Adrenal gland (tissue), 12 donors: ENCODE data around the gene MATN3. TPM values are rescaled to one million over a fixed set of nuclear protein-coding genes. Genes with fewer than 3 reads are reported as not detected.

Source experiments
- DNase-seq, 7 donors: peaks; one replicate each; pipeline ENCODE4 v3.0.0-alpha.2; 2019 to 2020
- H3K27ac ChIP-seq, 5 donors: fragments of 200-600 bp; sonication (generic) in 4 of 5; 1 replicate in 3 of 5; 2 replicates in 2 of 5; pipeline versions ENCODE4 v1.5.1 to v1.8.0; 2016 to 2020; ENCODE audit warnings: mild to moderate bottlenecking in 1 of 5
- H3K27me3 ChIP-seq: fragments of 200-600 bp; 2 replicates; pipeline ENCODE4 v1.8.0; 2021
- H3K36me3 ChIP-seq, 2 donors: fragments of 200-600 bp; replicated peaks in 1 of 2; 1 replicate in 1 of 2; 2 replicates in 1 of 2; pipeline versions ENCODE4 v1.5.1 to v1.8.0; 2018 to 2022
- H3K4me1 ChIP-seq, 2 donors: fragments of 200-600 bp; replicated peaks in 1 of 2; 1 replicate in 1 of 2; 2 replicates in 1 of 2; pipeline versions ENCODE4 v1.5.1 to v1.8.0; 2018 to 2021
- H3K4me3 ChIP-seq, 4 donors: fragments of 200-600 bp; sonication (generic) in 3 of 4; one replicate each; pipeline ENCODE4 v1.5.1; 2016 to 2018
- H3K9me3 ChIP-seq, 3 donors: fragments of 200-600 bp; sonication (generic) in 1 of 3; replicated peaks in 1 of 3; 1 replicate in 2 of 3; 2 replicates in 1 of 3; pipeline versions ENCODE4 v1.5.1 to v1.8.0; 2016 to 2021
- CTCF ChIP-seq, 6 experiments: fragments of 450-650 bp in 4 of 6; fragments of 200-600 bp in 2 of 6; sonication (generic) in 1 of 6; IDR thresholded peaks; 1 replicate in 5 of 6; 2 replicates in 1 of 6; pipeline versions ENCODE4 v1.5.1 to v1.8.0; 2016 to 2021; ENCODE audit warnings: antibody characterized with exemption in 6 of 6, mild to moderate bottlenecking in 2 of 6, moderate library complexity in 1 of 6
- POLR2A ChIP-seq, 2 donors: fragments of 450-650 bp; IDR thresholded peaks; one replicate each; pipeline ENCODE4 v1.6.1; 2017; ENCODE audit warnings: antibody characterized with exemption in 2 of 2, mild to moderate bottlenecking in 2 of 2, moderate library complexity in 1 of 2
- WGBS, 4 donors: extraction: QIAGEN DNeasy Blood & Tissue Kit in 2 of 4; methylation state at CpG; one replicate each; pipeline versions ENCODE4 v1.1.5 to v1.1.7; 2013 to 2017; 5-methylcytosine and 5-hydroxymethylcytosine counted together
- intact Hi-C, 2 donors: fragments of 100-400 bp; cut with DNase I; formaldehyde crosslinking; loops; one replicate each; pipeline versions ENCODE4 v1.14.1 to v1.15.0; 2022 to 2023
- polyA plus RNA-seq, 3 donors: library from polyadenylated mRNA; stranded (reverse); fragments of 200-250 nt in 2 of 3; fragments of 350-450 nt in 1 of 3; fragmentation: Illumina TruSeq in 1 of 3; extraction: RNeasy Lipid Tissue Mini Kit (QIAGEN cat#74804) in 1 of 3; gene quantifications; one replicate each; pipeline ENCODE4 v1.2.3, GENCODE V29; 2013 to 2014
- total RNA-seq, 9 donors: library from RNA; depleted of rRNA in 4 of 9; stranded (reverse); fragments of >200 nt in 4 of 9; fragments of 120-200 nt in 1 of 9; fragmentation: NEBNext Ultra II Directional in 1 of 9; extraction: Animal tissue kit (Norgen Biotek cat#: 25700) in 1 of 9; gene quantifications; one replicate each; pipeline versions ENCODE4 v1.1.0 to v1.2.4, GENCODE V29; 2013 to 2023
- donor health status: healthy with polysubstance abuse.
- donor health status: Bipolar disorder and iron deficiency.
- donor health status: DM: yes; HTN: yes; CAD: no.
- donor health status: DM: no; HTN: no; CAD: no.
- donor health status: DM: no; HTN: no; CAD: no.
- donor health status: DM: yes; HTN: yes; CAD: no.

Gene MATN3
- total and polyA plus RNA-seq, 12 donors = 0.14 to 2.4 (median 0.77) TPM; not detected in 1

- WGBS, 4 donors = 88 to 94% (median 93%) methylated on average over 6 of the region's 6 CpGs
- intact Hi-C loops = no loop called here
- TF ChIP-seq POLR2A (IDR thresholded peaks at IDR 0.05) (no peak), CTCF (IDR thresholded peaks at IDR 0.05) (no peak)
- Histone ChIP-seq H3K4me1 (peaks cover 0 to 6% of the 10 kb centered on the region in 2 donors), H3K36me3 (peaks cover 0 to 57% of the 10 kb centered on the region in 2 donors), H3K27me3 (no peaks in the 10 kb centered on the region), H3K9me3 (no peaks in the 10 kb centered on the region), H3K4me3 (no peak overlapping the region), H3K27ac (no peak overlapping the region)
- no peak for DNase-seq
These were observed 17.8 kb upstream of the MATN3 start for GRCh38 chr2:20030224-20030623.

- Histone ChIP-seq H3K27me3 (no peaks in the 10 kb centered on the region), H3K4me3 (no peak overlapping the region), H3K27ac (peak overlapping the region in 3 of 5 donors; percentile 23 to 55 (median 23)), H3K36me3 (peaks cover 0 to 34% of the 10 kb centered on the region in 2 donors), H3K4me1 (no peaks in the 10 kb centered on the region), H3K9me3 (no peaks in the 10 kb centered on the region)
- 63 to 70% (median 66%) methylated on average over 3 of the region's 3 CpGs for WGBS, 4 donors
- DNase-seq = no peak
- TF ChIP-seq POLR2A (IDR thresholded peaks at IDR 0.05) = no peak
- no peak for TF ChIP-seq CTCF (IDR thresholded peaks at IDR 0.05)
- intact Hi-C loops = no loop called here
These were observed 15.4 kb upstream of the MATN3 start for GRCh38 chr2:20027705-20028434.

GRCh38 chr2:20027260-20027677 lies 14.8 kb upstream of the MATN3 start:
- H3K9me3 ChIP-seq = no peaks in the 10 kb centered on the region
- 23 to 51% (median 39%) methylated on average over 4 of the region's 4 CpGs for WGBS, 4 donors
- no peaks in the 10 kb centered on the region for H3K4me1 ChIP-seq
- H3K27ac ChIP-seq = peak overlapping the region in 3 of 5 donors; percentile 23 to 55 (median 23)
- intact Hi-C loops = no loop called here
- DNase-seq = no peak
- H3K27me3 ChIP-seq = no peaks in the 10 kb centered on the region
- no peak for TF ChIP-seq CTCF (IDR thresholded peaks at IDR 0.05)
- H3K36me3 ChIP-seq = peaks cover 0 to 28% of the 10 kb centered on the region in 2 donors
- H3K4me3 ChIP-seq = no peak overlapping the region

GRCh38 chr2:20025065-20025786 lies 12.8 kb upstream of the MATN3 start:
- Histone ChIP-seq H3K4me3 (no peak overlapping the region), H3K27me3 (no peaks in the 10 kb centered on the region), H3K4me1 (no peaks in the 10 kb centered on the region), H3K36me3 (peaks cover 0 to 12% of the 10 kb centered on the region in 2 donors), H3K27ac (no peak overlapping the region), H3K9me3 (no peaks in the 10 kb centered on the region)
- WGBS, 4 donors = 71 to 88% (median 83%) methylated on average over 3 of the region's 3 CpGs
- no peak for TF ChIP-seq CTCF (IDR thresholded peaks at IDR 0.05)
- no peak for TF ChIP-seq POLR2A (IDR thresholded peaks at IDR 0.05)
- peak in 1 of 7 donors; percentile 24 for DNase-seq
- intact Hi-C loops = no loop called here
